WTC11 (cell line): ENCODE results near the gene GGNBP2. TPM values are rescaled to one million over a fixed set of nuclear protein-coding genes. Genes with fewer than 3 reads are reported as not detected.

Experiments
- ATF3 ChIP-seq: sonication (generic); formaldehyde crosslinking; conservative IDR thresholded peaks from 2 replicates; pipeline ENCODE4 v1.8.1; 2022; ENCODE audit warnings: mild to moderate bottlenecking, missing genetic modification reagents
- CREB1 ChIP-seq: sonication (generic); formaldehyde crosslinking; IDR thresholded peaks from 2 replicates; pipeline ENCODE4 v1.8.0; 2023; ENCODE audit warnings: mild to moderate bottlenecking, missing genetic modification reagents
- CREM ChIP-seq: sonication (generic); formaldehyde crosslinking; IDR thresholded peaks from 2 replicates; pipeline ENCODE4 v1.8.1; 2022; ENCODE audit warnings: mild to moderate bottlenecking, missing genetic modification reagents, moderate library complexity
- EMX1 ChIP-seq: fragments of 250-450 bp; sonication (Bioruptor Pico); IDR thresholded peaks from 2 replicates; pipeline ENCODE4 v1.8.0; 2021; ENCODE audit warnings: mild to moderate bottlenecking
- ETV6 ChIP-seq: sonication (generic); formaldehyde crosslinking; IDR thresholded peaks from 2 replicates; pipeline ENCODE4 v1.8.1; 2022; ENCODE audit warnings: mild to moderate bottlenecking, missing genetic modification reagents
- FOXJ3 ChIP-seq: sonication (generic); formaldehyde crosslinking; IDR thresholded peaks from 2 replicates; pipeline ENCODE4 v1.9.0; 2021; ENCODE audit warnings: missing genetic modification reagents, mild to moderate bottlenecking, borderline replicate concordance
- JAZF1 ChIP-seq: fragments of 250-450 bp; sonication (Bioruptor Pico); IDR thresholded peaks from 2 replicates; pipeline ENCODE4 v1.9.0; 2021; ENCODE audit warnings: moderate library complexity, mild to moderate bottlenecking, inconsistent platforms
- NFATC4 ChIP-seq: fragments of 250-450 bp; sonication (Bioruptor Pico); IDR thresholded peaks from 2 replicates; pipeline ENCODE4 v1.9.0; 2021; ENCODE audit warnings: mild to moderate bottlenecking
- NR2C2 ChIP-seq: sonication (generic); formaldehyde crosslinking; IDR thresholded peaks from 2 replicates; pipeline ENCODE4 v1.8.0; 2022; ENCODE audit warnings: mild to moderate bottlenecking, missing genetic modification reagents
- NR3C1 ChIP-seq: sonication (generic); formaldehyde crosslinking; conservative IDR thresholded peaks from 2 replicates; pipeline ENCODE4 v1.8.1; 2023; ENCODE audit warnings: low read depth, mild to moderate bottlenecking, missing genetic modification reagents
- PRRX2 ChIP-seq: fragments of 250-450 bp; sonication (Bioruptor Pico); IDR thresholded peaks from 2 replicates; pipeline ENCODE4 v1.8.0; 2021; ENCODE audit warnings: mild to moderate bottlenecking
- RORB ChIP-seq: fragments of 250-450 bp; sonication (Bioruptor Pico); IDR thresholded peaks from 2 replicates; pipeline ENCODE4 v1.9.0; 2021; ENCODE audit warnings: mild to moderate bottlenecking
- SMAD4 ChIP-seq: sonication (generic); formaldehyde crosslinking; IDR thresholded peaks from 2 replicates; pipeline ENCODE4 v1.8.0; 2022; ENCODE audit warnings: mild to moderate bottlenecking, missing genetic modification reagents
- STAT6 ChIP-seq: sonication (generic); formaldehyde crosslinking; conservative IDR thresholded peaks from 2 replicates; pipeline ENCODE4 v1.8.1; 2023; ENCODE audit warnings: mild to moderate bottlenecking, low read depth, missing genetic modification reagents, moderate library complexity
- TP53 ChIP-seq: sonication (generic); formaldehyde crosslinking; IDR thresholded peaks from 2 replicates; pipeline ENCODE4 v1.8.1; 2023; ENCODE audit warnings: mild to moderate bottlenecking, missing genetic modification reagents
- ZBTB21 ChIP-seq: sonication (generic); formaldehyde crosslinking; IDR thresholded peaks from 2 replicates; pipeline ENCODE4 v1.8.1; 2023; ENCODE audit warnings: mild to moderate bottlenecking, missing genetic modification reagents, borderline replicate concordance
- ZNF219 ChIP-seq: sonication (generic); formaldehyde crosslinking; IDR thresholded peaks from 2 replicates; pipeline ENCODE4 v1.8.0; 2023; ENCODE audit warnings: missing genetic modification reagents, mild to moderate bottlenecking, borderline replicate concordance
- ZNF232 ChIP-seq: sonication (generic); formaldehyde crosslinking; IDR thresholded peaks from 2 replicates; pipeline ENCODE4 v1.8.0; 2022; ENCODE audit warnings: mild to moderate bottlenecking, missing genetic modification reagents
- ZNF512 ChIP-seq: sonication (generic); formaldehyde crosslinking; IDR thresholded peaks from 2 replicates; pipeline ENCODE4 v1.8.1; 2022; ENCODE audit warnings: missing genetic modification reagents, borderline replicate concordance
- ZNF671 ChIP-seq: fragments of 250-450 bp; sonication (Bioruptor Pico); IDR thresholded peaks from 2 replicates; pipeline ENCODE4 v1.8.0; 2021; ENCODE audit warnings: mild to moderate bottlenecking
- total RNA-seq: library from RNA; stranded (reverse); gene quantifications from 3 replicates; pipeline ENCODE4 v1.2.3, GENCODE V29; 2021
- TF ChIP-seq, protein P1 (sequence below): sonication (generic); formaldehyde crosslinking; IDR thresholded peaks from 2 replicates; pipeline ENCODE4 v1.8.1; 2023; ENCODE audit warnings: mild to moderate bottlenecking, missing genetic modification reagents
- TF ChIP-seq, protein P2 (sequence below): fragments of 250-450 bp; sonication (Bioruptor Pico); conservative IDR thresholded peaks from 2 replicates; pipeline ENCODE4 v1.9.0; 2021; ENCODE audit warnings: mild to moderate bottlenecking
- TF ChIP-seq, protein P3 (sequence below): sonication (generic); formaldehyde crosslinking; IDR thresholded peaks from 2 replicates; pipeline ENCODE4 v1.8.1; 2023; ENCODE audit warnings: mild to moderate bottlenecking, missing genetic modification reagents, borderline replicate concordance
- TF ChIP-seq, protein P4 (sequence below): sonication (generic); formaldehyde crosslinking; IDR thresholded peaks from 2 replicates; pipeline ENCODE4 v1.8.1; 2022; ENCODE audit warnings: low read depth, missing genetic modification reagents, borderline replicate concordance

GGNBP2 gene
- total RNA-seq, 1 experiment from 2014 or later = 49.6 TPM

GRCh38 chr17:36601303-36602029 is 56.7 kb downstream of the GGNBP2 start, which contains the start of gene MRM1 (continued):
- TF ChIP-seq, protein P1, sequence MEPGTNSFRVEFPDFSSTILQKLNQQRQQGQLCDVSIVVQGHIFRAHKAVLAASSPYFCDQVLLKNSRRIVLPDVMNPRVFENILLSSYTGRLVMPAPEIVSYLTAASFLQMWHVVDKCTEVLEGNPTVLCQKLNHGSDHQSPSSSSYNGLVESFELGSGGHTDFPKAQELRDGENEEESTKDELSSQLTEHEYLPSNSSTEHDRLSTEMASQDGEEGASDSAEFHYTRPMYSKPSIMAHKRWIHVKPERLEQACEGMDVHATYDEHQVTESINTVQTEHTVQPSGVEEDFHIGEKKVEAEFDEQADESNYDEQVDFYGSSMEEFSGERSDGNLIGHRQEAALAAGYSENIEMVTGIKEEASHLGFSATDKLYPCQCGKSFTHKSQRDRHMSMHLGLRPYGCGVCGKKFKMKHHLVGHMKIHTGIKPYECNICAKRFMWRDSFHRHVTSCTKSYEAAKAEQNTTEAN (CRISPR knock-in tag) = no peak
- 0 out of 2 replicates have a peak, but pooled peaks have one; percentile 33 for TF ChIP-seq ZNF219
- TF ChIP-seq ZNF671 = peak; percentile 64; the same call in 1 of the 2 replicates
- TF ChIP-seq ATF3 (CRISPR knock-in tag) = no peak
- no peak for TF ChIP-seq FOXJ3 (CRISPR knock-in tag)
- peak; percentile 45; the same call in 1 of the 2 replicates for TF ChIP-seq PRRX2
- TF ChIP-seq CREM (CRISPR knock-in tag) = peak; percentile 22; the same call in 1 of the 2 replicates
- peak; percentile 68; the same call in 1 of the 2 replicates for TF ChIP-seq TP53 (CRISPR knock-in tag)
- TF ChIP-seq ETV6 (CRISPR knock-in tag) = no peak
- TF ChIP-seq, protein P2, sequence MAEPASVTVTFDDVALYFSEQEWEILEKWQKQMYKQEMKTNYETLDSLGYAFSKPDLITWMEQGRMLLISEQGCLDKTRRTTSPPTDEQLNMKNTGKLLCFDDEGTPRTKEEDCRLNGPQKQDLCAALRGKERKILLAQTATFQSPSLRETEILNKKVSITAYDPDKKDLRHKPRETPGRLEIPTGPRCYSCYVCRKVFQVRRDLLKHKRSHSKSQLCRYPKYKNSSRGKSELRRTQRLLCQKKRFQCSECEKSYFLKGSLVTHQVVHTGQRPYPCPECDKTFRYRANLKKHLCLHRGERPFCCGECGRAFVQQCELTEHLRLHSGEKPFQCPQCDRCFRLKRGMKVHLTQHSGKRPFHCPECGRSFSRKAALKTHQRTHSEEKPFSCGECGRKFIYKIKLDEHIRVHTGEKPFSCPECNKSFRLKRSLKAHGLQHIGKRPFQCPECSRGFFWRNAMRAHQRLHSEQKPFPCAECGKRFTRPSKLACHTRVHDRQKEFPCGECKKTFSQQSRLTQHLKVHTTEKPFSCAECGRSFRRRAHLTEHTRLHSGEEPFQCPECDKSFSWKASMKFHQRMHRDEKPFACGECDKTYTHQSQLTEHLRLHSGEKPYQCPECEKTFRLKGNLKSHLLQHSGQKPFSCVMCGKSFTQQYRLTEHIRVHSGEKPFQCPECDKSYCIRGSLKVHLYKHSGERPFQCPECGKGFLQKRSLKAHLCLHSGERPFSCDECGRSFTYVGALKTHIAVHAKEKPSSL (CRISPR knock-in tag) = no peak
- TF ChIP-seq SMAD4 = no peak
- no peak for TF ChIP-seq NR2C2 (CRISPR knock-in tag)
- 0 out of 2 replicates have a peak, but pooled peaks have one; percentile 31 for TF ChIP-seq EMX1 (CRISPR knock-in tag)
- peak; percentile 61; the same call in 1 of the 2 replicates for TF ChIP-seq NFATC4 (CRISPR knock-in tag)
- TF ChIP-seq, protein P3, sequence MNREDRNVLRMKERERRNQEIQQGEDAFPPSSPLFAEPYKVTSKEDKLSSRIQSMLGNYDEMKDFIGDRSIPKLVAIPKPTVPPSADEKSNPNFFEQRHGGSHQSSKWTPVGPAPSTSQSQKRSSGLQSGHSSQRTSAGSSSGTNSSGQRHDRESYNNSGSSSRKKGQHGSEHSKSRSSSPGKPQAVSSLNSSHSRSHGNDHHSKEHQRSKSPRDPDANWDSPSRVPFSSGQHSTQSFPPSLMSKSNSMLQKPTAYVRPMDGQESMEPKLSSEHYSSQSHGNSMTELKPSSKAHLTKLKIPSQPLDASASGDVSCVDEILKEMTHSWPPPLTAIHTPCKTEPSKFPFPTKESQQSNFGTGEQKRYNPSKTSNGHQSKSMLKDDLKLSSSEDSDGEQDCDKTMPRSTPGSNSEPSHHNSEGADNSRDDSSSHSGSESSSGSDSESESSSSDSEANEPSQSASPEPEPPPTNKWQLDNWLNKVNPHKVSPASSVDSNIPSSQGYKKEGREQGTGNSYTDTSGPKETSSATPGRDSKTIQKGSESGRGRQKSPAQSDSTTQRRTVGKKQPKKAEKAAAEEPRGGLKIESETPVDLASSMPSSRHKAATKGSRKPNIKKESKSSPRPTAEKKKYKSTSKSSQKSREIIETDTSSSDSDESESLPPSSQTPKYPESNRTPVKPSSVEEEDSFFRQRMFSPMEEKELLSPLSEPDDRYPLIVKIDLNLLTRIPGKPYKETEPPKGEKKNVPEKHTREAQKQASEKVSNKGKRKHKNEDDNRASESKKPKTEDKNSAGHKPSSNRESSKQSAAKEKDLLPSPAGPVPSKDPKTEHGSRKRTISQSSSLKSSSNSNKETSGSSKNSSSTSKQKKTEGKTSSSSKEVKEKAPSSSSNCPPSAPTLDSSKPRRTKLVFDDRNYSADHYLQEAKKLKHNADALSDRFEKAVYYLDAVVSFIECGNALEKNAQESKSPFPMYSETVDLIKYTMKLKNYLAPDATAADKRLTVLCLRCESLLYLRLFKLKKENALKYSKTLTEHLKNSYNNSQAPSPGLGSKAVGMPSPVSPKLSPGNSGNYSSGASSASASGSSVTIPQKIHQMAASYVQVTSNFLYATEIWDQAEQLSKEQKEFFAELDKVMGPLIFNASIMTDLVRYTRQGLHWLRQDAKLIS = 0 out of 2 replicates have a peak, but pooled peaks have one; percentile 39
- no peak for TF ChIP-seq ZNF512 (CRISPR knock-in tag)
- peak; percentile 77; the same call in 1 of the 2 replicates for TF ChIP-seq ZNF232 (CRISPR knock-in tag)
- peak; percentile 54 for TF ChIP-seq CREB1 (CRISPR knock-in tag)
- TF ChIP-seq RORB (CRISPR knock-in tag) = no peak
- no peak for TF ChIP-seq NR3C1 (CRISPR knock-in tag)
- TF ChIP-seq STAT6 (CRISPR knock-in tag) = no peak
- no peak for TF ChIP-seq JAZF1 (CRISPR knock-in tag)
- peak; percentile 82; the same call in 1 of the 2 replicates for TF ChIP-seq ZBTB21
- TF ChIP-seq, protein P4, sequence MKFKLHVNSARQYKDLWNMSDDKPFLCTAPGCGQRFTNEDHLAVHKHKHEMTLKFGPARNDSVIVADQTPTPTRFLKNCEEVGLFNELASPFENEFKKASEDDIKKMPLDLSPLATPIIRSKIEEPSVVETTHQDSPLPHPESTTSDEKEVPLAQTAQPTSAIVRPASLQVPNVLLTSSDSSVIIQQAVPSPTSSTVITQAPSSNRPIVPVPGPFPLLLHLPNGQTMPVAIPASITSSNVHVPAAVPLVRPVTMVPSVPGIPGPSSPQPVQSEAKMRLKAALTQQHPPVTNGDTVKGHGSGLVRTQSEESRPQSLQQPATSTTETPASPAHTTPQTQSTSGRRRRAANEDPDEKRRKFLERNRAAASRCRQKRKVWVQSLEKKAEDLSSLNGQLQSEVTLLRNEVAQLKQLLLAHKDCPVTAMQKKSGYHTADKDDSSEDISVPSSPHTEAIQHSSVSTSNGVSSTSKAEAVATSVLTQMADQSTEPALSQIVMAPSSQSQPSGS (CRISPR knock-in tag) = no peak
